Panc1 (cell line): ENCODE results near the gene USP12. TPM values are rescaled to one million over a fixed set of nuclear protein-coding genes. Genes with fewer than 3 reads are reported as not detected.
"Not testable (repeated sequence)": the region's sequence is repeated elsewhere in the genome, so short reads cannot be mapped to it uniquely, and the experiment has no call there.

Experiments used
- ATAC-seq: fragments of 200-7000 bp; cut with Tn5 transposase; 2 replicates; pipeline ENCODE4 v1.9.1; 2020; ENCODE audit warnings: mild to moderate bottlenecking, moderate library complexity
- BruUV-seq: library from RNA; stranded (reverse); fragments of 400-500 nt; replicated peaks from 2 replicates; lab custom pipeline; 2021; lab: Mats Ljungman, UMichigan
- CTCF ChIA-PET: fragments of 300-600 bp; sonication (Branson Sonifier 250); formaldehyde crosslinking; loops from one replicate; lab custom pipeline; 2022; ENCODE audit warnings: antibody characterized with exemption; lab: Charles Lee
- POLR2A ChIA-PET: fragments of 300-600 bp; sonication (Branson Sonifier 250); formaldehyde crosslinking; loops from one replicate; lab custom pipeline; 2022; ENCODE audit warnings: antibody characterized with exemption; lab: Charles Lee
- DNase-seq: peaks from one replicate; pipeline ENCODE4 v3.0.0-alpha.2; 2010; ENCODE audit warnings: low read depth, low spot score
- H3K27ac ChIP-seq: 2 replicates; pipeline ENCODE4 v1.5.1; 2011; ENCODE audit warnings: mild to moderate bottlenecking, low read length, inconsistent platforms
- H3K27me3 ChIP-seq: fragments of 200-500 bp; sonication (Bioruptor generic); 2 replicates; pipeline ENCODE4 v1.6.0; 2014; ENCODE audit warnings: low read length, inconsistent platforms; ENCODE audit not compliant: control insufficient read depth, insufficient read depth
- H3K36me3 ChIP-seq: fragments of 200-500 bp; sonication (Bioruptor generic); 2 replicates; pipeline ENCODE4 v1.5.1; 2014; ENCODE audit warnings: inconsistent platforms, mild to moderate bottlenecking, low read length, moderate library complexity; ENCODE audit not compliant: control insufficient read depth, insufficient read depth
- H3K4me1 ChIP-seq: 2 replicates; pipeline ENCODE4 v1.5.1; 2011; ENCODE audit warnings: inconsistent platforms, mild to moderate bottlenecking, low read length, moderate library complexity; ENCODE audit not compliant: control insufficient read depth, insufficient read depth
- H3K4me3 ChIP-seq, 2 experiments: 2 replicates each; pipeline ENCODE4 v1.5.1; 2011 to 2012; ENCODE audit warnings: low read depth in 2 of 2, low read length in 2 of 2, mild to moderate bottlenecking in 2 of 2, inconsistent platforms in 1 of 2, moderate library complexity in 1 of 2
- H3K9me3 ChIP-seq: fragments of 200-500 bp; sonication (Bioruptor generic); 2 replicates; pipeline ENCODE4 v1.5.1; 2014; ENCODE audit warnings: low read depth, mild to moderate bottlenecking, inconsistent platforms, low read length, moderate library complexity; ENCODE audit not compliant: control insufficient read depth, insufficient read depth
- POLR2AphosphoS5 ChIP-seq: IDR thresholded peaks from 2 replicates; pipeline ENCODE4 v1.6.1; 2012; ENCODE audit warnings: mild to moderate bottlenecking, low read depth, low read length, moderate library complexity
- SIN3A ChIP-seq: IDR thresholded peaks from 2 replicates; pipeline ENCODE4 v1.6.1; 2012; ENCODE audit warnings: low read depth, mild to moderate bottlenecking, low read length, moderate library complexity, borderline replicate concordance; ENCODE audit not compliant: insufficient read depth
- TCF7L2 ChIP-seq: IDR thresholded peaks from 2 replicates; pipeline ENCODE4 v1.6.1; 2011; ENCODE audit warnings: mild to moderate bottlenecking, low read depth, low read length, inconsistent platforms
- in situ Hi-C: cut with HindIII; loops from 2 replicates; pipeline ENCODE4 v1.10.0; 2016; ENCODE audit warnings: low sequenced_read_pairs, low pct_unique_long_range_greater_than_20kb
- intact Hi-C: fragments of 100-400 bp; cut with micrococcal nuclease; formaldehyde crosslinking; loops from one replicate; pipeline ENCODE4 v1.10.0; 2022; ENCODE audit not compliant: unreplicated experiment
- total RNA-seq: library from RNA; stranded (reverse); gene quantifications from one replicate; pipeline ENCODE4 v1.2.1, GENCODE V29; 2021; ENCODE audit not compliant: unreplicated experiment
- TF ChIP-seq, protein P1 (sequence below), 2 experiments: IDR thresholded peaks; 2 replicates each; pipeline ENCODE4 v1.6.1; 2011 to 2012; ENCODE audit warnings: low read depth in 2 of 2, control low read depth in 1 of 2, low read length in 1 of 2, mild to moderate bottlenecking in 1 of 2, moderate library complexity in 1 of 2; ENCODE audit not compliant: insufficient read depth in 1 of 2
- TF ChIP-seq, protein P2 (sequence below): fragments of 450-650 bp; IDR thresholded peaks from 2 replicates; pipeline ENCODE4 v1.5.1; 2017; ENCODE audit warnings: mild to moderate bottlenecking

The USP12 gene
- total RNA-seq, 1 experiment from 2014 or later: 82.0 TPM

DNA sequence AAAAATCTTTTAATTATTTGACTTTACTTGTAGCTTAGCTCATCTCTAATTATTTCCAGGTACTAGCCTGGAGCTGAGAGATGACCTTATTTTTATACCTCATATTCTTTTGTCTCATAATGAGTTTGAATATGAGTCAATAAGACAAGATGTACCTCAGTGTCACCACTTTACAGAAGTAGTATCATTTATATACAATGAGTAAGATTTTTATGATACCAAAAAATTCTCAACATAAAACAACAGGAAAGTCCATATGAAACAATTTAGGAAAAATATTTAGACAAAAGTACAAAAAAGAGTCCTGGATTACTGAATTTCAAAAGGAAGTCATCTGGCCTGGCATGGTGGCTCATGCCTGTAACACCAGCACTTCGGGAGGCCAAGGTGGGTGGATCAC is 21.4 kb upstream of the USP12 start:
- no TSS peak for BruUV-seq
- Histone ChIP-seq H3K4me1 (peaks cover 45% of the 10 kb centered on the region), H3K9me3 (0 out of 2 replicates have a peak, but pooled peaks cover 2% of the 10 kb centered on the region), H3K4me3 (no peak overlapping the region), H3K36me3 (no peaks in the 10 kb centered on the region), H3K27me3 (no peaks in the 10 kb centered on the region), H3K27ac (peak overlapping the region; percentile 95)
- in situ Hi-C loops: no loop called here
- TF ChIP-seq POLR2AphosphoS5 (no peak), TCF7L2 (no peak), SIN3A (no peak)
- TF ChIP-seq, protein P1, sequence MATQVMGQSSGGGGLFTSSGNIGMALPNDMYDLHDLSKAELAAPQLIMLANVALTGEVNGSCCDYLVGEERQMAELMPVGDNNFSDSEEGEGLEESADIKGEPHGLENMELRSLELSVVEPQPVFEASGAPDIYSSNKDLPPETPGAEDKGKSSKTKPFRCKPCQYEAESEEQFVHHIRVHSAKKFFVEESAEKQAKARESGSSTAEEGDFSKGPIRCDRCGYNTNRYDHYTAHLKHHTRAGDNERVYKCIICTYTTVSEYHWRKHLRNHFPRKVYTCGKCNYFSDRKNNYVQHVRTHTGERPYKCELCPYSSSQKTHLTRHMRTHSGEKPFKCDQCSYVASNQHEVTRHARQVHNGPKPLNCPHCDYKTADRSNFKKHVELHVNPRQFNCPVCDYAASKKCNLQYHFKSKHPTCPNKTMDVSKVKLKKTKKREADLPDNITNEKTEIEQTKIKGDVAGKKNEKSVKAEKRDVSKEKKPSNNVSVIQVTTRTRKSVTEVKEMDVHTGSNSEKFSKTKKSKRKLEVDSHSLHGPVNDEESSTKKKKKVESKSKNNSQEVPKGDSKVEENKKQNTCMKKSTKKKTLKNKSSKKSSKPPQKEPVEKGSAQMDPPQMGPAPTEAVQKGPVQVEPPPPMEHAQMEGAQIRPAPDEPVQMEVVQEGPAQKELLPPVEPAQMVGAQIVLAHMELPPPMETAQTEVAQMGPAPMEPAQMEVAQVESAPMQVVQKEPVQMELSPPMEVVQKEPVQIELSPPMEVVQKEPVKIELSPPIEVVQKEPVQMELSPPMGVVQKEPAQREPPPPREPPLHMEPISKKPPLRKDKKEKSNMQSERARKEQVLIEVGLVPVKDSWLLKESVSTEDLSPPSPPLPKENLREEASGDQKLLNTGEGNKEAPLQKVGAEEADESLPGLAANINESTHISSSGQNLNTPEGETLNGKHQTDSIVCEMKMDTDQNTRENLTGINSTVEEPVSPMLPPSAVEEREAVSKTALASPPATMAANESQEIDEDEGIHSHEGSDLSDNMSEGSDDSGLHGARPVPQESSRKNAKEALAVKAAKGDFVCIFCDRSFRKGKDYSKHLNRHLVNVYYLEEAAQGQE (IDR thresholded peaks at IDR 0.05; ENCODE audit: insufficient read depth in 1 of 2, low read depth in 2 of 2, low read length in 1 of 2): no peak
- TF ChIP-seq, protein P2, sequence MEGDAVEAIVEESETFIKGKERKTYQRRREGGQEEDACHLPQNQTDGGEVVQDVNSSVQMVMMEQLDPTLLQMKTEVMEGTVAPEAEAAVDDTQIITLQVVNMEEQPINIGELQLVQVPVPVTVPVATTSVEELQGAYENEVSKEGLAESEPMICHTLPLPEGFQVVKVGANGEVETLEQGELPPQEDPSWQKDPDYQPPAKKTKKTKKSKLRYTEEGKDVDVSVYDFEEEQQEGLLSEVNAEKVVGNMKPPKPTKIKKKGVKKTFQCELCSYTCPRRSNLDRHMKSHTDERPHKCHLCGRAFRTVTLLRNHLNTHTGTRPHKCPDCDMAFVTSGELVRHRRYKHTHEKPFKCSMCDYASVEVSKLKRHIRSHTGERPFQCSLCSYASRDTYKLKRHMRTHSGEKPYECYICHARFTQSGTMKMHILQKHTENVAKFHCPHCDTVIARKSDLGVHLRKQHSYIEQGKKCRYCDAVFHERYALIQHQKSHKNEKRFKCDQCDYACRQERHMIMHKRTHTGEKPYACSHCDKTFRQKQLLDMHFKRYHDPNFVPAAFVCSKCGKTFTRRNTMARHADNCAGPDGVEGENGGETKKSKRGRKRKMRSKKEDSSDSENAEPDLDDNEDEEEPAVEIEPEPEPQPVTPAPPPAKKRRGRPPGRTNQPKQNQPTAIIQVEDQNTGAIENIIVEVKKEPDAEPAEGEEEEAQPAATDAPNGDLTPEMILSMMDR: no peak
- no peak for ATAC-seq
- intact Hi-C loops: no loop called here
- POLR2A ChIA-PET: no interaction called here
- no peak for DNase-seq
- CTCF ChIA-PET: no interaction called here

DNA sequence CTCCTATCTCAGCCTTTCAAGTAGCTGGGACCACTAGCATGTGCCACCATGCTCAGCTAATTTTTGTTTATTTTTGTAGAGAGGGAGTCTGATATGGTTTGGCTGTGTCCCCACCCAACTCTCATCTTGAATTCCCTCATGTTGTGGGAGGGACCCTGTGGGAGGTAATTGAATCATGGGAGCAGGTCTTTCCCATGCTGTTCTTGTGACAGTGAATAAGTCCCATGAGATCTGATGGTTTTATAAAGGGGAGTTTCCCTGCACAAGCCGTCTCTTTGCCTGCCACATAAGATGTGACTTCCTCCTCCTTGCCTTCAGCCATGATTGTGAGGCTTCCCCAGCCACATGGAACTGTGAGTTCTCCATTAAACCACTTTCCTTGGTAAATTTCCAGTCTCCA is 20.8 kb upstream of the USP12 start:
- CTCF ChIA-PET, intact Hi-C loops, ATAC-seq: not testable (repeated sequence)

DNA sequence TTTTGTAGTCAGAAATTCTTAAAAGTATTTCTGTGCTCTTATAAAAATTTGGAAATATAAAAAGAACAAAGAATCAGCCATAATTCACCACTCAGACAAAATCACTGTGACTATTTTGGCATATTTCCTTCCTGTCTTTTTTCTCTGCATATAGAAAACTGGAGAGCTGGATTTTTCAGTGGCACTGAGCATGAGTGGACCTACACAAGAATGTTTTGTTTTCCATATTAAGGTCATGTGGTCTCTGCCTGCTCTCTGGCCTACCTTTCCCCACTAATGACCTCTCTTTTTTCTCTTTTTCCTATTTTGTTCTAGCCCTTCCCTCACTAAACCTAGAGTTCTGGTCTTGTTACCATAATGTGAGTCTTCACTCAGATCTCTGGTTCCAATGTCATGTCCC is 17.6 kb upstream of the USP12 start:
- H3K9me3 ChIP-seq: no peaks in the 10 kb centered on the region
- intact Hi-C loops: no loop called here
- H3K27me3 ChIP-seq: no peaks in the 10 kb centered on the region
- POLR2A ChIA-PET: no interaction called here
- no peak for ATAC-seq
- H3K36me3 ChIP-seq: no peaks in the 10 kb centered on the region
- H3K27ac ChIP-seq: peak overlapping the region; percentile 21; the same call in 1 of the 2 replicates
- no TSS peak for BruUV-seq
- in situ Hi-C loops: no loop called here
- CTCF ChIA-PET: no interaction called here
- H3K4me3 ChIP-seq: no peak overlapping the region
- no peak for TF ChIP-seq SIN3A
- peaks cover 27% of the 10 kb centered on the region for H3K4me1 ChIP-seq
- no peak for DNase-seq

More for the DNA sequence above, 20.8 kb upstream of the USP12 start:
- H3K4me1 ChIP-seq: peaks cover 45% of the 10 kb centered on the region
- DNase-seq, BruUV-seq, H3K36me3 ChIP-seq, POLR2A ChIA-PET, H3K27me3 ChIP-seq, H3K9me3 ChIP-seq, in situ Hi-C loops, H3K4me3 ChIP-seq: not testable (repeated sequence)
- H3K27ac ChIP-seq: peak overlapping the region; percentile 95
